HG02885 (cell line): ENCODE data around the gene NUDT14.

ENCODE experiments used
- ATAC-seq: cut with Tn5 transposase; IDR thresholded peaks from one replicate; pipeline ENCODE4 v1.9.1; 2021; ENCODE audit warnings: mild to moderate bottlenecking; ENCODE audit not compliant: unreplicated experiment, poor library complexity

Gene NUDT14

DNA sequence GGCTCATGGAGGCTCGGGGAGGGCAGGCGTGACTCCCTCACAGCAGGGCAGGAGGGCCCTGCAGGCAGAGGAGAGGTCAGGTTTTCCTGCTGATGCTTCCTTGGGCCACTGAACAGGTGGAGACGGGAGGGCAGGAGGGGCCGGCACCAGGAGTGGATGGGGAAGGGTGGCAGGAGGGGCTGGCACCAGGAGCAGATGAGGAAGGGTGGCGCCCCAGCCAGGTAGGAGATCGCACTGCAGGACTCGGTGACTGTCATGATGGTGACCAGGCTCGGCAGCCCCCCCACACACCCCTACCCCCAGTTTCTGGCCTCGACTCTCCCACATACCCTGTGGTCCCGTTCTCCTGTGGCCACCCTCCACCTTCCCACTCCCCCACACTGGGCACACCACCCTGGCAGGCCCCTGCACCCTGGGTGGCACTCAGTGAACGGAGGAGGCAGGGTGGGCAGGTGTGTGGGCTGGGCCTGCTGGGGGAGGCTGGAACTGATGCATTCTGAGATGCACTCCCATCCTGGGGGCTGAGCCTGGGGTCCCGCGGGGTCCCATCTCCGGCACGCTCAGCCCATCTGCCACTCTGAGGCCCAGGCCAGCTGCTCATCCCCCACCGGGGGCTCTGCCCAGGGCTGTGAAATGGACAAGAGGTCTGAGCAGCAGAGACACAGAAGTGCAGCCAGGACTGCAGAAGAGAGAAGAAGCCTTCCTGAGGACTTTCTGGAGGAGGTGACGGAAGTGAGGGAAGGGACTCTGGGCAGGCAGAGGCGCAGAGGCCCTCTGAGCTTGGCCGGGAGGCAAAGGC lies 2.8 kb downstream of the NUDT14 start:
- no peak for ATAC-seq

DNA sequence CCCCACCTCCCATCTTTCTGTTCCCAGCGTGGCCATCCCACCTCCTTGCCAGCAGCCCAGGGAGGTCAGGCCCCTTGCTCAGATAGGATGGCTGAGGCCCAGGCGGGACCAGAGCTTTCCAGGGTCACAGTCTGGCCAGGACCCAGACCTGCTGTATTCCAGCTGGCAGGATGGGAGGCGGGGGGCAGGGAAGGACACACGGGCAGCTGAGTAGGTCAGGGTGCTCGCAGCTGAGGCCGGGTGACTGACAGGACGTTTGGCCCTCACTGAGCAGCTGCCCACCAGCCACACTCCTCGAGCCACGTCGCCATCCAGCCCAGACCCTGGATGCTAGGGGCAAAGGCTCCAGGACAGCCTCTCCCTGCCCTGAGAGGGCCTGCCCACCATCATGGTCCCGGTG lies 4.0 kb downstream of the NUDT14 start:
- ATAC-seq: no peak

DNA sequence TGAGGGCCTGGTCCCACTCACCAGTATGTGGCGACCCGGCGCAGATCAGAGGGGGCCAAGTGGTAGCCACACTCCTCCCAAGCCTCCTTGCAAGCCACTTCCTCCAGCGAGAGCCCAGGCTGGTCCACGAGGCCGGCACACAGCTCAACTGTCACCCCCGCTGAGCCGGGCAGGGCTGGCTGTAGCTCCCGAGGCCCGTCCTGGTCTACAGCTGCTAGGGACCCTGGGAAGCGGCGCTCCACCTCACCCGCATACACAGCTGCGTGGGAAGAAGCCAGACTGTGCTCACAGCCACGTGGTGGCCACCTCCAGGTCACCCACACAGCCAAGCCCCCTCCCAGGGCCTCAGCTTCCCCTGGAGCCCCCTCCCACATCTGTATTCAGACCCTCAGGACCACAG lies 4.6 kb downstream of the NUDT14 start:
- ATAC-seq: no peak

DNA sequence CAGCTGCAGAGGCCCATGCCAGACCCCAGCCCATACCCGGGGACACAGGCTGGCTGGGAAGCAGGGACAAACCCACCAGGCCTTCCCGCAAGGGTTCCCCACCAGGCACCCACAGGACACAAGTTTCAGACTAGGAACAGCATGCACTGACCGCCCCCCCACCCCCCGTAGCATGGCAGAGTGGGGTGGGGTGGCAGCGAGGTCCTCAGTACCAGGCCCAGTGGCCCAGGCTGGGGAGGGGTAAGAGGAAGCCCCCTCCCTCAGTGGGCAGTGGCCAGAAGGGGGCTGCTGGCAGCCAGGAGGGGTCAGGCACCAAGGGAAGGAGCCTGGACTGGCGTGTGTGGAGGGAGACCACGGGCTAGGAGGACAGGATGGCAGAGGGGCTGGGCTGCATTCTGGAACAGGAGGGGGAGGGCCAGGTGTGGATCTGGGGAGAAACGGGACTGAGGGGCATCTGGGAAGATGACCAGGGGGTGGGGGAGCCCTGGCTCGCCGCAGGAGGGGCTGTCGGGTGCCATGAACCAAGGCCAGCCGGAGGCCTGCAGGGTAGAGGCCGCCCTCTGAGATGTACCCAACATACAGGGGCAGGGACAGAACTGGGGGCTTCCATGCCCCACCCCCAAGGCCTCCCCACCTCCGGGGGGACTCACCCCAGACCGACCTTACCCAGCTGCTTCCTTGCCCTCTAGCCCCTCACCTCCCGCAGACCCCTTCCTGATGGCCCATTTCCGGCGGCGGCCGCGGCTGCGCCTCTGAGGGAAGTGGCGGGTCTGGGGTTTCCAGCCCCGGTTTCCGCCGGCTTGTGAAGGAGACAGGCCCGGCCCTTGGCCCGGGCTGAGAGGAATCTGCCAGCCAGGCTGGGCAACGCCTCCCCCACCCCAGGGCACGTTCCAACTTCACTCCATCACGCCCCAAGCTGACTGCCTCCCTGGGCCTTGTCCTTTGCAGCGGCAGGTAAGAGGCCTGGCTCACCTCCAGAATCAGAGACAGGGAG lies 6.9 kb downstream of the NUDT14 start:
- no peak for ATAC-seq

DNA sequence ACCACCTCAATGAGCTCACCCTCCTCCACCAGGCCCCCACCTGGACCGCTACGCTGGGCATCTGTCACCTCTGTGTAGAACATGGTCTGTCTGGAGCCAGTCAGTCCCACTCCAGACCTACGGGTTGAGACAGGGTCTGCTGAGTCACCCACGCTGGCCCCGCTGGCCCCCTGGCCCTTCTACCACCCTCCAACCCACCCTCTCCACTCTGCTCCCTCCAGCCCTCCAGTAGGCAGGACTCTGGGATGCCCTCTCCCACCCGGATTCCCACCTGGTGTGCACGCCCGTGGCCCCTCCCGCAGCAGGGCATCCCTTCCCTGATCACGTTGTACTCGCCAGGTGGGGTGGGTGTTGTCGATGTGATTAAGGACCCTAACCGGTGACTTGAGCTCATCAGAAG lies 8.0 kb downstream of the NUDT14 start:
- ATAC-seq: no peak

DNA sequence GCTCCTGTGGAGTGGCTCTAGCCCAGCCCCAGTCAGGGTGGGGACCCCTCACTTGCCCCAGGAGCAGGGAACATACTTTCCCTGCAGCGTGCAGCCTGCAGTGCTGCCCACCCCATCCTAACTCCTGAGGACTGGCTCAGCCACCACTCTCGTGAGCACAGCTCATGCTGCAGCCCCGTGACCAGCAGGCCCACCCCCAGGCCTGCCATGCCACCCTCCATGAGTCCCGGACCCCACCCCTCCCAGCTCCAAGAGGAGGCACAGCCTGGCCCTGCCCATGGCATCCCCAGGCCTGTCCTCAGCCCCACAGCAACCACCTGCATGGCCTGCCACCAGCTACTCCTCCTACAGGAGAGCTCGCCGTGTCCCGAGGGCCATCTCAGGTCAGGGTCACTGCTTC lies 8.6 kb downstream of the NUDT14 start:
- no peak for ATAC-seq

DNA sequence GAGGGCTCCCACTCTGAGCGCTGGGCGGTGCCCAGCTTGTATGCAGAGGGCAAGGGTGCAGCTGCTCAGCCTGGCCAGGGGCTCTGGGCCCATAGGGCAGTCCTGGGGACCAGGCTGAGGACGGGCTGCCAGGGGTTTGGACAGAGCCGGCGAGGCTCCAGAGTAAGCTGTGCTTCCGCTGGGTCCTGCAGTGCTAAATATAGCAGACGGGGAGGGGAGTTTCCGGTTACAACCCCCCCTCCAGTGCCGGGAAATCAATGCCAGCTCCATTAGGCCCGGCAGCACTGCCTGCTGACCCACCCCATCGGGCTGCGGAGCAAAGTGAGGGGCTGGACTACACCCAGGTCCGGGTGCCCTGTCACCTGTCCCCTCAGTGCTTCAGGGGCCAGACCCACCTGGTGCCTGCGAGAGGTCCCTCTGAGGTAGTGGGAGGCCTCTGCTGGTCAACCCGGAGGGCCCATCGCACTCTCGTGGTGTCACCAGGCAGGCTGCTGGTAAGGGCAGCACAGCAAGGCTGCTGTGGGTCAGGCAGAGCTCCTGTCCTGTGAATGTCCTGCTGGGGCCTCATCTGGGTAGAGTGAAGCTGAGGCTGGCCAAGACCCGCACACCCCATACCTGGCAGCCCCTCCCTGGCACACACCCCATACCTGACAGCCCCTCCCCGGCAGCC lies 10.0 kb downstream of the NUDT14 start:
- no peak for ATAC-seq

DNA sequence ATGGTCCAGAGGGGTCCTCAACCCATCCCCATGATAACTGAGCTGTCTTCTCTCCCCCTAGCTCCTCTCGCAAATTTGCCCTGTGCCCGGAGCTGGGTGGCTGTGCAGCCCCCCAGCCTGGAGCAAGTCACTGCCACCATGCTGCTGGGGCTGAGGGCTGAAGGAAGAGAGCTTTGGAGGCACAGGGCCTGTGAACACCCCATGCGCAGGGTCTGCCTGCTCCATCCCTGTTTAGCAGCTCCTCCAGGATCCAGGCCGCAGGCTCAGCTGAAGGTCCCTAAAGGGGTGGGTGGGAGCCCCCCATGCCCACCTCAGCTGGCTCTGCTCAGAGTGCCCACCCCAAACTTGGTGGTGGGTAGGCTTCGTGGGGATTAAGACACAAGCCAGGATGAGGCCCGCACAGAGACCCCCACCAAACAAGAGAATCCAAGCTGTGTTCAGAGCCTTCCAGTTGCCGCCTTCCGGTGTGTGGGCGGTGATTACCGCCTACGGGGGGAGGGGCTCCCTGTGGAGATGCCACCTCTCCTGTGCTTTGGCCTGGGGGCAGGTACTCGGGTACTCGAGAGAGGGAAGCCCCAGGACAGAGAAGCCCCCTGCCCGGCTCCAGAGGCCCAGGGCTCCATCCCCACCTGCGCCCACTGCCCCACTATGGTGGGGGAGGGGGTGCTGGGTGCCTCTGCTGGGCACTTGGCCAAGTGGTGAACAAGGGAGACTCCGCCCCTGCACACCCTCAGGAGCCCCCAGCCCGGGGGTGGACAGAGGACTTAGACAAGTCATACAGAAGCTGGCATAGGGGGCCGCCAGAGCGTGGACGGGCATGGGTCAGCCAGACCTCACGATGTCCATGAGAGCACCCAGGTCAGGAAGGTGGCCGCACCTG lies 11.1 kb downstream of the NUDT14 start:
- ATAC-seq: no peak

DNA sequence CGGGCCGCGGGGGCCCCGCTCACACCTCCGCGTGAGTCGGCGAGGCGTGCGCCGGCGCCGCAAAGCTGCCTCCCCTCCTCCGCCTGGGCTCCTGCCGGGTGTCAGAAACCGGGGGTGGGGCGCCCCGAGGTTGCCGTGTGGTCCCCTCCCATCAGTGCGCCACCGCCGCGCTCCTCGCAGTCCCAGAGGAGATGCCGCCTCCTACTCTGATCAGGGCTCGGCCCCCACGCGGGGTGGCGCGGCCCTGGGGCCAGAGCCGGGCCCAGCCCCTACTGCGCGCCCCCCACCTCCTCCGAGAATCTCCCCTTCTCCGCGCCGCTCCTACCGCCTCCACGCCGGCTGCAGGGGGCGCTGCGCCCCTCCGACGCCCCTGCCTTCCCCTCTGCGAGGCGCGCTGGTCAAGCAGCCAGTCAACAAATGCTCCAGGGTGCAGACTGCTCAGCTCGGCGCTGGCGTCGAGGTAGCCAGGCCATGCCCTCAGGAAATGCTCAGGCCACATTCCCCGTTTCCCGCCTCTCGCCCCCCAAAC lies 12.1 kb downstream of the NUDT14 start:
- no peak for ATAC-seq

DNA sequence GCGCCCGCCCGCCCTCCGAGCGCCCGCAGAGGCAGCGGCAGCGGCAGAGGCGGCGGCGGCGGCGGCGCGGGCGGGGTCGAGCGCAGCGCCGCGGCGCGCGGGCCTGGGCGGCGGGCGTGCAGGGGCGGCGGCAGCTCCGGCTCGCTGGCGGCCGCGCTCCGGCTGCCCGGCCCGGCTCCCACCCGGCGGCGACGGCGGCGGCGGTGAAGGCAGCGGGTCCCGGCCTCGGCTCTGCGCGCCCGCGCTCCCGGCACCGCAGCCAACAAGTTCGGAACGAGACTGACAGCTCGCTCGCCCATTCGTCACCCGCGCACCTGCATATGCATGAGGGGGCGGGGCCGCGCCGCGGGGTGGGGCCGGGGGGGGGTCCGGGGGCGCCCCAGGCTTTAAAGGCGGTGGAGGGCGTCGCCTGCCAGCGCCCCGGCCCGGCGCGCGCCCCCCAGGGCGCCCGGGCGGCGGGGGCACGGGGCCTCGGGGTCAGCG lies 12.6 kb downstream of the NUDT14 start, which contains the start of gene JAG2:
TSS of gene JAG2 (minus strand) at position 281 of the 483 bp plus-strand sequence. CDS start 356 bp downstream, outside the sequence.
- ATAC-seq: no peak

DNA sequence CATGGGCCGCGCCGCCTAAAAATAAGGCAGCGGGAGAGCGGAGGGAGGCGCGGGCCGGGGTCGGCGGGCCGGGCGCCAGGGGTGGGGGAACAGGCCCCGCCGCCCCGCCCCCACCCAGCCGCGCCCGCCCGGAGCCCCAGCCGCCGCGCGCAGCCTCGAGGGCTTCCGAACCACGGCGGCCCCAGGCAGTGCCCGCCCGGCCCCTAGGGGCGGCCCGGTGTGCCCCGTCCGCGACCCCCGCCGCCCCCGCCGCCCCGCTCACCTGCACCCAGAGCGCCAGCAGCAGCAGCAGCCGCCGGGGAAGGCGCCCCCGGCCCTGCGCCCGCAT lies 13.1 kb downstream of the NUDT14 start:
- ATAC-seq: no peak

DNA sequence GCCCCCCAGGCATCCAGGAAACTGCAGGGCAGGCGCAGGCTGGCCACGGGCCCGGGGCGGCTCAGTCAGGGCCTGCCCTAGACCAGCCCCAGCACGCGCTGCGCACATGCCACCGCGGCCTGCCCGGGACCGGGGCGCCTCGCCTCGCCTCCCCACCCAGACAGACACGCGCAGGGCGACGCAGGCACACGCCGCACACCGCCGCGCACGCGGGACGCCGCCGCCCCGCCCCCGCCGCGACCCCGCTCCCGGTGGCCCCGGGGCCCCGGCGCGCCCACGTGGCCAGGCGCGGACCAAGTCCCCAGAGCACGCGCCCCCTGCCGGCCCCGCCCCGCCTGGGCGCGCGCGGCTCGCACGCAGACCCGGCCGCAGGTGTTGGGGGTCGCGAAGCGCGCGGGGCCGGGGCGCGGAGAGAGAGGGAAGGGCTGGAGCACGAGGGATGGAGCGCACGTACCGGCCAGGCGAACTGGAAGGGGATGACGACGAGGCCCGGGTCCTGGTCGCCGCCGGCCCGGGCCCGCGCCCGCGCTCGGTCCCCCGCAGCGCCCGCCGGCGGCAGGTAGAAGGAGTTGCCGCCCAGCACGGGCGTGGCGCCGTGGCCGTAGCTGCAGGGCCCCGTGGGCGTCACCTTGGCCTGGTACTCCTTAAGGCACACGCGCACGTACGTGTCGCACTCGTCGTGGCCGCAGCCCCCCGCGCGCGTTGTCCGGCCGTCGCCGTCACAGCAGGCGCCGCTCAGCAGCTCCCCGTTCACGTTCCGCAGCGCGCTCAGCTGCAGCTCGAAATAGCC lies 13.6 kb downstream of the NUDT14 start:
- ATAC-seq: no peak

DNA sequence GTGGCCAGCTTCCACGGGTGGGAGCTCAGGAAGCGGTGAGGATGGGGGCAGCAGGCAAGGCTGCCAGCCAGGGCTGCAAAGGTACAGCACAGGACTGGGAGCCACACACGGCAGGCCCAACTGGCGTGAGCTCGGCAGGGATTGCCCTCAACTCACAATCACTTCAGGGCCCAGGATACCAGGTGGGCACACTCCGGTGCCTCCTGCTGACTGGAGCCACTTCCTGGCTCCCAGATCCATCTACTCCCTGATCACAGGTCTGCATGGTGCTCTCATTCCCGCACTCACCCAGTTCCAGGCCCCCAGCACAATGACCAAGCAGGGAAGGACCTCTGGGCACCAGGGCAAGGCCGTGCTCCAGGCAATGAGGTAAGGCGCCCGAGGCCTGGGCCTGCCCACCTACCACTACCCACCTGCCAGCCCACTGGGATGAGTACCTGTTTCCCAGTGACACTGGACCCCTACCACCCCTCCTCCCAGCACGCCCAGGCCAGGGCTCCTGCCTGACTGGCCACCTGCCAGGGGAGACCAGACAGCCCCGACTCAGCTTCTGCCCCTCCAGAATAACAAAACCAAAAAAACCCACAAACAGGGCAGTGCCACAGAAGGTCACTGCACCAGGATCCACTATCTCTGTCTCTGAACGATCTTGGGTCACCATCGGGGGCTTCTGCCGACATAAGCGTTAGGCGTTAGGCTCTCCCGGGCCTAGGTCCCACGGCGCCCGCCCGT lies 14.4 kb downstream of the NUDT14 start:
- ATAC-seq: no peak

DNA sequence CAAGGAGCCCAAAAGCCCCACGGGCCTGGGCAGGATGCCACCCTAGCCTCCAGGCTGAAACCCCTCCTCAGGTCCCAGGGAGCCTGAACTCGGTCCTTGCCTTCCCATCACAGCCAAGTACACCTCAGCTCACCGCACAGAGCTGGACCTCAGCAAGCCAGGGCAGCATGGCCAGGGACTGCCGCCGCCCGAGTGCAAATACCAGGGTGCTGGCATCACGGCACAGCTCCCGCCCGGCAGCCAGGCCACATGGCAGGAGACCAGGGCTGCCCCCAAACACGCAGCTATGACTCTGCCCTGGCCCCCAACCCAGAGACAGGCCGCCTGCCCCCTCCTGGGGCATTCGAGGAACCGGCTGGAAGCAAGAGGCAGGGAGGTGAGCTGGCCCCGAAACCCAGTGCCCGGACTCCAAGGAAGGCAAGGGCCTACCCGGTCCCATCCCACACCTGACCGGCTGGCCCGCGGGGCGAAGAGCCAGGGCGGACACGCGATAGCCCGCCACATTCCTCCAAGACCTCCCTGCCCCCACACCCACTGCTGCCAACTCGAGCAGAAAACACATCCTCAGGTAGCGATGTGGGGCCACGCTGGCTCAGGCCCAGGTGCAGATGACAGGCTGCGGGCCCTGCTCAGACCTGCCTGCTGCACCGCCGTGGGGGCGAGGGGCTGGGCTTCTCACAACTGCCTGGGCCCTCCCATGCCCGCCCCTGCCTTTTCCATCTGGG lies 15.2 kb downstream of the NUDT14 start:
- ATAC-seq: no peak

DNA sequence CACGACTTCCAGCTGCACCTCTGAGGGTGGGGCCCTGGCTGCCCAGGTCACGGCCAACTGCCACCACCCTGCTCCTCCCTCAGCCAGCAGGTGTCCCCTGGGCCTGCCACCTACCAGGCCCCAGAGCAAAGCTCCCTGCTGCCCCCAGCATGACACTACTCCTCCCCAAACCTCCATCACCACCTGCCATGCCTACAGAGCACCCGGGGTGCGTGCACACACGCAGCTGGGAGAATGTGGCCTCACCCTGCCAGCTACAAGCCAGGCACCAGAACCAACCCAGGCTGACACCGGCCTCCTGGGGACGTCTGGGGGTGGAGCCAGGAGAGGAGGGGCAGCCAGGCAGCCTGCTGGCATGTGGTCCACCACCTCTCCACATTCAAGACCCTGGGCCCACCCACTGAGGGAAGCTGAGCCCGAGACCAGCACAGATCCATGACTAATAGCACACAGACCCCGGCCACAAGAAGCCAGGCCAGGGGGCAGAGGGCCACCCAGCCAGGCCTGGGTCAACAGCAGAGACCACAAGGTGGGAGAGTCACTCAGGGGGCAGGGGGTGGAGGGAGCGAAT lies 15.9 kb downstream of the NUDT14 start:
- ATAC-seq: no peak

DNA sequence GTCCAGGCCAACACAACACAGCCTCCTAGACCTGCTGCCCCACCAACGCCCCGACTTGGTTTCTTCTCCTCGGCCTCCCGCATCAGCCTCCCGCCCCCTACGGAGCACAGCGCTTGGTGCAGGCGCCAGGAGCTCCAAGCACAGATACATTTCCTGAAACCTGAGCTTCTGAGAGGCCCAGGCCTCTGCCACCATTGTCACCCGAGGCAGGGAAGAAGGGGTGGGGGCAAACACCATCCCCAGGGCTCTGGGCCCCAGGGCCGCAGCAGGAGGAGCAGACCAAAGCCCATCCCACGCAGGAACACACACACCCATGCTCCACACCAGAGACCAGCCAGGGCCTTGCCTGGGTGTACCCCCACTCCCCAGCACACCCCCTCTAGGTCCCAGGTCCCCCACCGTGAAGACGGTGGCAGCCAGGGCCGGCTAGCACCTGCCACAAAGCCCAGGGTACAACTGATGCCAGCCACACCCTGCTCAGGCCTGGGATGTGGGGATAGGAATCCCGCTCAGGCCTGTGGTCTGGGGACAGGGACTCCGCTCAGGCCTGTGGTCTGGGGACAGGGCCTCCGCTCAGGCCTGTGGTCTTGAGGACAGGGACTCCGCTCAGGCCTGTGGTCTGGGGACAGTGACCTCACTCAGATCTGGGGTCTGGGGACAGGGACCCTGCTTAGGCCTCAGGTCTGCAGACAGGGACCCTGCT lies 17.9 kb downstream of the NUDT14 start:
- ATAC-seq: no peak

DNA sequence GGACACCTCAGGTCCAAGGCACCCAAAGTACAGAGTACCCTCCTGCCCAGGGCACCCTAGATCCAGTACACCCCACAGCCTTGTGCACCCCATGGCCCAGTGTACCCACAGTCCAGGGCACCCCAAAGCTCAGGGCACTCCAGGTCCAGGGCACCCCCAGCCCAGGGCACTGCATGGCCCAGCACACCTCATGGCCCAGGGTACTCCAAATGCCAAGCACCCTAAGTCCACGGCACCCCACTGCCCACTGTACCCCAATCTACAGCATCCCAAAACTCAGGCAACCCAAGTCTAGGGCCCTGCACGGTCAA lies 18.5 kb downstream of the NUDT14 start:
- ATAC-seq: no peak
